ENCODE data around the gene ZNF770. TPM values are rescaled to one million over a fixed set of nuclear protein-coding genes. Genes with fewer than 3 reads are reported as not detected.

Gene ZNF770
- total and polyA plus RNA-seq, 9 of the 15 experiments (the other 6 are each of a cell fraction or from before 2014, with no cell fraction given), result 3.4 to 50.8 (median 40.3) TPM

DNA sequence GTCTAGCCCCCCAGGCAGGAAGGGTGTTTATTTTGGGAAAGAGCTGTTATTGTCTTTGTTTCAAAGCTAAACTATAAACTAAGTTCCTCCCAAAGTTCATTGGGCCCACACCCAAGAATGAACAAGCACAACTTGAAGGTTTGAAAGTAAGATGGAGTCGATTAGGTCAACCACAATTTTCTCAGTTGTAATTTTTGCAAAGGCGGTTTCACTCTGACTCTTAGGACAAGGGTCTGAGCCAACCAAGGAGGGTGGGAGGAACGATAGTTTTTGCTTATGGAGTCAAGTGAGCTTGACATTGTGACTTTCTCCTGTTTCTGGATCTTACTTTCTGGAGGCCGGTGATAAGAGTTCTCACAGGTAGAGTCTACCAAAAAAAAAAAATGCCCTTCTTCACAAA is 5.8 kb upstream of the ZNF770 start (continued):
- TF ChIP-seq GTF2E2 (tag; IDR thresholded peaks at IDR 0.05) (no peak), ZNF184 (CRISPR knock-in tag; IDR thresholded peaks at IDR 0.05) (no peak), ZNF41 (CRISPR knock-in tag; conservative IDR thresholded peaks at IDR 0.05) (peak; percentile 75; the same call in 1 of the 2 replicates), ELF2 (CRISPR knock-in tag; IDR thresholded peaks at IDR 0.05) (no peak), KLF13 (tag; IDR thresholded peaks at IDR 0.05; ENCODE audit: borderline replicate concordance, low read depth) (peak; percentile 80), ASH1L (IDR thresholded peaks at IDR 0.05; ENCODE audit: borderline replicate concordance, low read depth, partially characterized antibody) (no peak), CXXC5 (CRISPR knock-in tag; IDR thresholded peaks at IDR 0.05) (peak; percentile 85), SPI1 (IDR thresholded peaks at IDR 0.05; ENCODE audit: borderline replicate concordance, low read depth, low read length) (no peak), TGIF2 (CRISPR knock-in tag; IDR thresholded peaks at IDR 0.05) (no peak), ZNF165 (CRISPR knock-in tag; IDR thresholded peaks at IDR 0.05; ENCODE audit: borderline replicate concordance) (no peak), ZNF311 (CRISPR knock-in tag; IDR thresholded peaks at IDR 0.05) (peak; percentile 92), COPS2 (conservative IDR thresholded peaks at IDR 0.05) (no peak), DDX20 (tag; IDR thresholded peaks at IDR 0.05; ENCODE audit: low read depth) (peak; percentile 90), RHOXF2B (CRISPR knock-in tag; conservative IDR thresholded peaks at IDR 0.05) (no peak), RBM34 (IDR thresholded peaks at IDR 0.05; ENCODE audit: borderline replicate concordance, insufficient read depth, low read length) (no peak), TBP (optimal IDR thresholded peaks at IDR 0.05; ENCODE audit: low read depth, low read length) (no peak), ADNP (tag; IDR thresholded peaks at IDR 0.05) (no peak), RFX1 (IDR thresholded peaks at IDR 0.05) (no peak), CBX5 (IDR thresholded peaks at IDR 0.05; ENCODE audit: borderline replicate concordance, low read depth) (no peak), GATA2 (CRISPR knock-in tag; IDR thresholded peaks at IDR 0.05) (no peak)
- TF ChIP-seq, protein P1, sequence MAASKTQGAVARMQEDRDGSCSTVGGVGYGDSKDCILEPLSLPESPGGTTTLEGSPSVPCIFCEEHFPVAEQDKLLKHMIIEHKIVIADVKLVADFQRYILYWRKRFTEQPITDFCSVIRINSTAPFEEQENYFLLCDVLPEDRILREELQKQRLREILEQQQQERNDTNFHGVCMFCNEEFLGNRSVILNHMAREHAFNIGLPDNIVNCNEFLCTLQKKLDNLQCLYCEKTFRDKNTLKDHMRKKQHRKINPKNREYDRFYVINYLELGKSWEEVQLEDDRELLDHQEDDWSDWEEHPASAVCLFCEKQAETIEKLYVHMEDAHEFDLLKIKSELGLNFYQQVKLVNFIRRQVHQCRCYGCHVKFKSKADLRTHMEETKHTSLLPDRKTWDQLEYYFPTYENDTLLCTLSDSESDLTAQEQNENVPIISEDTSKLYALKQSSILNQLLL (CRISPR knock-in tag; IDR thresholded peaks at IDR 0.05; ENCODE audit: borderline replicate concordance), result no peak
- TF ChIP-seq, protein P2, sequence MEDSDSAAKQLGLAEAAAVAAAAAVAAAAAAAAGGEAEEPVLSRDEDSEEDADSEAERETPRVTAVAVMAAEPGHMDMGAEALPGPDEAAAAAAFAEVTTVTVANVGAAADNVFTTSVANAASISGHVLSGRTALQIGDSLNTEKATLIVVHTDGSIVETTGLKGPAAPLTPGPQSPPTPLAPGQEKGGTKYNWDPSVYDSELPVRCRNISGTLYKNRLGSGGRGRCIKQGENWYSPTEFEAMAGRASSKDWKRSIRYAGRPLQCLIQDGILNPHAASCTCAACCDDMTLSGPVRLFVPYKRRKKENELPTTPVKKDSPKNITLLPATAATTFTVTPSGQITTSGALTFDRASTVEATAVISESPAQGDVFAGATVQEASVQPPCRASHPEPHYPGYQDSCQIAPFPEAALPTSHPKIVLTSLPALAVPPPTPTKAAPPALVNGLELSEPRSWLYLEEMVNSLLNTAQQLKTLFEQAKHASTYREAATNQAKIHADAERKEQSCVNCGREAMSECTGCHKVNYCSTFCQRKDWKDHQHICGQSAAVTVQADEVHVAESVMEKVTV (CRISPR knock-in tag; IDR thresholded peaks at IDR 0.05), result no peak
- TF ChIP-seq, protein P3, sequence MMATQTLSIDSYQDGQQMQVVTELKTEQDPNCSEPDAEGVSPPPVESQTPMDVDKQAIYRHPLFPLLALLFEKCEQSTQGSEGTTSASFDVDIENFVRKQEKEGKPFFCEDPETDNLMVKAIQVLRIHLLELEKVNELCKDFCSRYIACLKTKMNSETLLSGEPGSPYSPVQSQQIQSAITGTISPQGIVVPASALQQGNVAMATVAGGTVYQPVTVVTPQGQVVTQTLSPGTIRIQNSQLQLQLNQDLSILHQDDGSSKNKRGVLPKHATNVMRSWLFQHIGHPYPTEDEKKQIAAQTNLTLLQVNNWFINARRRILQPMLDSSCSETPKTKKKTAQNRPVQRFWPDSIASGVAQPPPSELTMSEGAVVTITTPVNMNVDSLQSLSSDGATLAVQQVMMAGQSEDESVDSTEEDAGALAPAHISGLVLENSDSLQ (IDR thresholded peaks at IDR 0.05), result no peak
- TF ChIP-seq, protein P4, sequence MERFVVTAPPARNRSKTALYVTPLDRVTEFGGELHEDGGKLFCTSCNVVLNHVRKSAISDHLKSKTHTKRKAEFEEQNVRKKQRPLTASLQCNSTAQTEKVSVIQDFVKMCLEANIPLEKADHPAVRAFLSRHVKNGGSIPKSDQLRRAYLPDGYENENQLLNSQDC (CRISPR knock-in tag; IDR thresholded peaks at IDR 0.05), result no peak
- TF ChIP-seq, protein P5, sequence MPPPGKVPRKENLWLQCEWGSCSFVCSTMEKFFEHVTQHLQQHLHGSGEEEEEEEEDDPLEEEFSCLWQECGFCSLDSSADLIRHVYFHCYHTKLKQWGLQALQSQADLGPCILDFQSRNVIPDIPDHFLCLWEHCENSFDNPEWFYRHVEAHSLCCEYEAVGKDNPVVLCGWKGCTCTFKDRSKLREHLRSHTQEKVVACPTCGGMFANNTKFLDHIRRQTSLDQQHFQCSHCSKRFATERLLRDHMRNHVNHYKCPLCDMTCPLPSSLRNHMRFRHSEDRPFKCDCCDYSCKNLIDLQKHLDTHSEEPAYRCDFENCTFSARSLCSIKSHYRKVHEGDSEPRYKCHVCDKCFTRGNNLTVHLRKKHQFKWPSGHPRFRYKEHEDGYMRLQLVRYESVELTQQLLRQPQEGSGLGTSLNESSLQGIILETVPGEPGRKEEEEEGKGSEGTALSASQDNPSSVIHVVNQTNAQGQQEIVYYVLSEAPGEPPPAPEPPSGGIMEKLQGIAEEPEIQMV (tag; conservative IDR thresholded peaks at IDR 0.05; ENCODE audit: low read depth), result peak; percentile 74

Data from K562 (cell line).